ENCODE data around the gene MBD5.
"Not testable (repeated sequence)": the region's sequence is repeated elsewhere in the genome, so short reads cannot be mapped to it uniquely, and the experiment has no call there.

MBD5 gene

DNA sequence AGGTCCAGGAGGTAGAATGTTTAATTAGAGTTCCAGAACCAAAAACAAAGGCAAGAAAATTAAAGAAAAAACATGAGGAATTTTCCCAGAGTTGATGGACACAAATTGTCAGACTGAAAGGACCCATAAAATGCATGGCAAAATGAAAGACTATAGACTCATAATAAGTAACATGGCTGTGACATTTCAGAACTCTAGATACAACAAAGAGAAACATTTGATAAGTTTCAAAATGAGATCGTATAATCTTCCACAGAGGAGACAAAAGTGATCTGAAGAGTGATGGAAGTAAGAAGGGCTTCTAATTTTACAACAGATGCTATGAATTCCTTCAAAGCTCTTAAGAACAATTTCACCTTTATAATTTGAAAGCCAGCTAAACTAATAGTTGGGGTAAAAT lies 20.8 kb upstream of the MBD5 start:
- peaks cover 2% of the 10 kb centered on the region for H3K36me3 ChIP-seq (ENCODE audit: low read depth)
- H3K27me3 ChIP-seq (ENCODE audit: insufficient read depth, poor library complexity, severe bottlenecking), result no peaks in the 10 kb centered on the region
- ATAC-seq (ENCODE audit: low read depth), result no peak
- H3K27ac ChIP-seq (ENCODE audit: poor library complexity, severe bottlenecking), result no peak overlapping the region
- H3K9me3 ChIP-seq (ENCODE audit: severe bottlenecking), result no peaks in the 10 kb centered on the region
- DNase-seq (ENCODE audit: low spot score), result no peak
- H3K4me1 ChIP-seq (ENCODE audit: insufficient read depth, poor library complexity, severe bottlenecking), result no peaks in the 10 kb centered on the region
- no peak overlapping the region for H3K4me3 ChIP-seq (ENCODE audit: severe bottlenecking)
- TF ChIP-seq, protein P1, sequence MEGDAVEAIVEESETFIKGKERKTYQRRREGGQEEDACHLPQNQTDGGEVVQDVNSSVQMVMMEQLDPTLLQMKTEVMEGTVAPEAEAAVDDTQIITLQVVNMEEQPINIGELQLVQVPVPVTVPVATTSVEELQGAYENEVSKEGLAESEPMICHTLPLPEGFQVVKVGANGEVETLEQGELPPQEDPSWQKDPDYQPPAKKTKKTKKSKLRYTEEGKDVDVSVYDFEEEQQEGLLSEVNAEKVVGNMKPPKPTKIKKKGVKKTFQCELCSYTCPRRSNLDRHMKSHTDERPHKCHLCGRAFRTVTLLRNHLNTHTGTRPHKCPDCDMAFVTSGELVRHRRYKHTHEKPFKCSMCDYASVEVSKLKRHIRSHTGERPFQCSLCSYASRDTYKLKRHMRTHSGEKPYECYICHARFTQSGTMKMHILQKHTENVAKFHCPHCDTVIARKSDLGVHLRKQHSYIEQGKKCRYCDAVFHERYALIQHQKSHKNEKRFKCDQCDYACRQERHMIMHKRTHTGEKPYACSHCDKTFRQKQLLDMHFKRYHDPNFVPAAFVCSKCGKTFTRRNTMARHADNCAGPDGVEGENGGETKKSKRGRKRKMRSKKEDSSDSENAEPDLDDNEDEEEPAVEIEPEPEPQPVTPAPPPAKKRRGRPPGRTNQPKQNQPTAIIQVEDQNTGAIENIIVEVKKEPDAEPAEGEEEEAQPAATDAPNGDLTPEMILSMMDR (IDR thresholded peaks at IDR 0.05; ENCODE audit: poor library complexity, severe bottlenecking), result no peak

DNA sequence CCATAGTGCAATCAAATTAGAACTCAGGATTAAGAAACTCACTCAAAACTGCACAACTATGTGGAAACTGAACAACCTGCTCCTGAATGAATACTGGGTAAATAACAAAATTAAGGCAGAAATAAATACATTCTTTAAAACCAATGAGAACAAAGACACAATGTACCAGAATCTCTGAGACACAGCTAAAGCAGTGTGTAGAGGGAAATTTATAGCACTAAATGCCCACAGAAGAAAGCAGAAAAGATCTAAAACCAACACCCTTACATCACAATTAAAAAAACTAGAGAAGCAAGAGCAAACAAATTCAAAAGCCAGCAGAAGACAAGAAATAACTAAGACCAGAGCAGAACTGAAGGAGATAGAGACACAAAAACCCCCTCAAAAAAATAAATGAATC lies 18.5 kb upstream of the MBD5 start:
- not testable (repeated sequence) for H3K27ac ChIP-seq (ENCODE audit: poor library complexity, severe bottlenecking); H3K4me3 ChIP-seq (ENCODE audit: severe bottlenecking); ATAC-seq (ENCODE audit: low read depth); H3K9me3 ChIP-seq (ENCODE audit: severe bottlenecking); H3K4me1 ChIP-seq (ENCODE audit: insufficient read depth, poor library complexity, severe bottlenecking); H3K36me3 ChIP-seq (ENCODE audit: low read depth); H3K27me3 ChIP-seq (ENCODE audit: insufficient read depth, poor library complexity, severe bottlenecking); DNase-seq (ENCODE audit: low spot score)

DNA sequence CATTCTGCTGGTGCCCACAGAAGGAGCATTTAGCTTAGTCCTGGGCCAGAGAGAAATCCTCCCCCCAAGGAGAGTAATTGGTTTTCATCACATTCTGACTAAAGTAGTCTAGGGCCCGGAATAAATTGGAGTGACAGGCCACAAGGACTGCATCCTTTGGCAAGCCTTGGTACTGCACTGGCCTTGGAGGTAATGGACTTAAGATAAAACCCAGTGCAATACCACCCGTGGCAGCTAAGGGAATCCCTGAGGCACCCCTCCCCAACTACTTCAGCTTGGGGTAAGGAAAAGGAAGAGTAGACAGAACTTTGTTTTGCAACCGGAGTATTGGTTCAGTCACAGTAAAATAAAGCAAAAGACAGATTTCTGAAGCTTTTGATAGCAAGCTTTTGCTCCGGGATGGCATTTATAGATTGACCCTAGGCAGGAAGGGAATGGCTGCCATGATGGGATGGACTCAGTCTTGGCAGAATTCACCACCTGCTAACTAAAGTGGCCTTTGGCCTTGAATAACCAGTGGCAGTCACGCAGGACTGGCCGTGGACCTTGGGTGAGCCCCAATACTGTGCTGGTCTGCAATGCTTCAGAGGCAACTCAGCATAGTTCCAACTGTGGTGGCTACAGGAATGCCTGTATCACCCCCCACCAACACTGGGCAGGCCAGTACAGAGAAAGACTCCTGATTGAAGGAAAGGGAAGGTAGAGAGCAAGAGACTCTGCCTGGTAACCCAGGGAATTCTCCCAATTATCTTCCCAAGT lies 14.5 kb upstream of the MBD5 start:
- H3K4me1 ChIP-seq (ENCODE audit: insufficient read depth, poor library complexity, severe bottlenecking), result no peaks in the 10 kb centered on the region

DNA sequence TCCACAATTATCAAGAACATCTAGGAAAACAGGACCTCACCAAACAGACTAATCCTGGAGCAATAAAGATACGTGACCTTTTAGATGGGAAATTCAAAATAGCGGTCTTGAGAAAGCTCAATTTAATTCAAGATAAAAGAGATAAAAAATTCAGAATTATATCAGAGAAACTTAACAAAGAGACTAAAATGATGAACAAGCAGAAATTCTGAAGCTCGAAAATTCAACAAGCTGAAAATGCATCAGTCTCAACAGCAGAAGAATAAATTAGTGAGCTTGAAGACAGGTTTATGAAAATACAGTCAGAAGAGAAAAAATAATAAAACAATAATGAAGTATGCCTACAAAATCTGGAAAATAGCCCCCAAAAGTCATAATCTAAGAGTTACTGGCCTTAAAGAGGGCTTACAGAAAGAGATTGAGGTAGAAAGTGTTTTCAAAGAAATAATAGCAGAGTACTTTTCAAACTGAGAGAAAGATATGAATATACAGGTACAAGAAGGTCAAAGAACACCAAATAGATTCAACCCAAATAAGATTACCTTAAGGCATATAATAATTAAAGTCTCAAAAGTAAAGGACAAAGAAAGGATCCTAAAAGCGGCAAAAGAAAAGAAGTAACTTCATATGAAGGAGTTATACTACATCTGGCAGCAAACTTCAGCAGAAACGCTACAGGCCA lies 13.5 kb upstream of the MBD5 start:
- TF ChIP-seq, protein P1 (IDR thresholded peaks at IDR 0.05; ENCODE audit: poor library complexity, severe bottlenecking), result no peak
- DNase-seq (ENCODE audit: low spot score) (no peak), ATAC-seq (ENCODE audit: low read depth) (no peak)
- no peaks in the 10 kb centered on the region for H3K4me1 ChIP-seq (ENCODE audit: insufficient read depth, poor library complexity, severe bottlenecking)
- H3K27ac ChIP-seq (ENCODE audit: poor library complexity, severe bottlenecking), result no peak overlapping the region
- H3K27me3 ChIP-seq (ENCODE audit: insufficient read depth, poor library complexity, severe bottlenecking), result no peaks in the 10 kb centered on the region
- H3K4me3 ChIP-seq (ENCODE audit: severe bottlenecking), result no peak overlapping the region
- no peaks in the 10 kb centered on the region; the same call in 1 of the 2 replicates for H3K36me3 ChIP-seq (ENCODE audit: low read depth)
- H3K9me3 ChIP-seq (ENCODE audit: severe bottlenecking), result no peaks in the 10 kb centered on the region

More for the DNA sequence above, 14.5 kb upstream of the MBD5 start:
- no peaks in the 10 kb centered on the region; the same call in 1 of the 2 replicates for H3K36me3 ChIP-seq (ENCODE audit: low read depth)
- DNase-seq (ENCODE audit: low spot score) (no peak), ATAC-seq (ENCODE audit: low read depth) (no peak)
- TF ChIP-seq, protein P1 (IDR thresholded peaks at IDR 0.05; ENCODE audit: poor library complexity, severe bottlenecking), result no peak
- no peaks in the 10 kb centered on the region for H3K27me3 ChIP-seq (ENCODE audit: insufficient read depth, poor library complexity, severe bottlenecking)
- no peak overlapping the region for H3K27ac ChIP-seq (ENCODE audit: poor library complexity, severe bottlenecking)
- H3K4me3 ChIP-seq (ENCODE audit: severe bottlenecking), result no peak overlapping the region
- no peaks in the 10 kb centered on the region for H3K9me3 ChIP-seq (ENCODE audit: severe bottlenecking)

DNA sequence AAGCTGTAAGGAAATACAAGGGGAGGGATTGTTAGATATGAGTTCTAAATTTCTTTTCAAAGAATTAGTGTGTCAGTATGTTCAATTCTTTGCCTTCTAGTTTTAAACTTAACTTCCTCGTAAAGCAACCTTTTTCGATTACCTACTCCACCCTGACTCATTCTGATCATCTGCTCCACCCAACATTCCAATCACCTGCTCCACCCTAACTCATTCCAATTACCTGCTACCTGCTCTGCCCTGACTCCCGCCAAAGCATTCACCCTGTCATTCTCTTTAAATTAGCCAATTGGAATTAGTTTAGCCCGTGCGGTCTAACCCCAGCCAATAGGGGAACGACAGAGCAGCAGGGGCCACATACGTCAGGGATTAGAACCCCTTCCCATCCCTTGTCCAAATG lies 12.5 kb upstream of the MBD5 start:
- H3K4me3 ChIP-seq (ENCODE audit: severe bottlenecking); H3K27ac ChIP-seq (ENCODE audit: poor library complexity, severe bottlenecking): not testable (repeated sequence)

More for the DNA sequence above, 12.5 kb upstream of the MBD5 start:
- H3K4me1 ChIP-seq (ENCODE audit: insufficient read depth, poor library complexity, severe bottlenecking); H3K36me3 ChIP-seq (ENCODE audit: low read depth); H3K27me3 ChIP-seq (ENCODE audit: insufficient read depth, poor library complexity, severe bottlenecking); ATAC-seq (ENCODE audit: low read depth); H3K9me3 ChIP-seq (ENCODE audit: severe bottlenecking); DNase-seq (ENCODE audit: low spot score): not testable (repeated sequence)

All from RWPE2 (cell line).